Stimulated activated naive CD4-positive, alpha-beta T cell treated with Interleukin-2 at 50 U/mL for 16 hours (primary cell): ENCODE measurements around the gene ZNF318.
"Not testable (repeated sequence)": the region's sequence is repeated elsewhere in the genome, so short reads cannot be mapped to it uniquely, and the experiment has no call there.

ENCODE experiments used
- DNase-seq: peaks from one replicate; lab custom pipeline; 2025; lab: John Stamatoyannopoulos, UW

ZNF318 gene

DNA sequence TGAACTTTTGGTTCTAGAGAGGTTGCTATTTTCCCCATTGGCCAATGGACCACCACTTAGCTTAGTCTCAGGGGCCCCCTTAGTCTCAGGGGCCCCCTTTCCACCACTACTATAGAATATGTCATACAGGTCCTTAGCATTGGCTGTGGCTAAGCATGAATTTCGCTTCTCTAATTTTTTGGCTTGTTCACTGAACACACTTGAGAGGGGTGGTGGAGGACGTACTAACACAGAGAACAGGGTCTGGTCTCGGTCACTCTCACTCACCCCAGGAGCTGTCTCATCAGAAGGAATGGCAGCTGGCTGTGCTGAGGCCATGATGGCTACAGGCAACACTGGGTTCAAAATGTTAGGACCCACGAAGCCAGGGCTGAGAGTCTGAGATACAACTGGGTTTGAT is 30.3 kb downstream of the ZNF318 start:
- no peak for DNase-seq

DNA sequence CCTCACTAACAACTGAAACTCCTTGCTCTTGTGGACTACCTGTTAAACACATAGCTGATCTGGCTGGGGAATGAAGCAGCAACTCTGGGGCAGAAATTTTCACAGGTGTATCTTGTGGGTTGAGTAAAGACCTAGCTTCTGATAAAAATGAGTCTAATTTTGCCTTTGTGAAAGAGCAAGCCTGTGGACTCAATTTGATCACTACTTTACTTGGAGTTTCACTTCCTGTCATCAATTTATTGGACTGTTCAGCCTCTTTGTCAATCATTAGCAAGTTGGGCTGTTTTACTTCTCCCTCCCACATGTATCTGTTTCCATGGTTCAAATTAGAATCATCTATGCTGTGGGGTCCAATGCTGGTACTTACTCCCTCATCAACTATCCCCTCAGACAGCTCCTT is 31.2 kb downstream of the ZNF318 start:
- DNase-seq, result no peak

DNA sequence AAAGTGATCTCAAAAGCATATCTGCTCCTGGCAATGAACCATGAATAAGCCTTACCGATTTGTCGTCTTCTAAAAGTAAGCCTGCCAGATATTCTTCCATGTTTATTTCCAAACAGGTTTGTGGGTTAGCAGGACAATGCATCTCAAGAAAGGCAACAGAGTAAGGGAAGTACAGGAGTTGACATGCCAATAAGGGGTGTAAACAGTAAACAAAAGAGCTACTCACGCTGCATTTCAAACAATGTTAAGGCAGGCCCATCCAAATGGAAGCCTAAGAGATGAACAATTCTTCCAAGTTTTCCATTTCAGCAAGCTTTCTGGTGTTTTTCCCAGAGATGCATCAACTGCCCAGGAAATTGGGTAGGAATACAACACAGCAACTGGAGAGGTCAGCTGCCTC is 33.1 kb downstream of the ZNF318 start:
- DNase-seq, result no peak

DNA sequence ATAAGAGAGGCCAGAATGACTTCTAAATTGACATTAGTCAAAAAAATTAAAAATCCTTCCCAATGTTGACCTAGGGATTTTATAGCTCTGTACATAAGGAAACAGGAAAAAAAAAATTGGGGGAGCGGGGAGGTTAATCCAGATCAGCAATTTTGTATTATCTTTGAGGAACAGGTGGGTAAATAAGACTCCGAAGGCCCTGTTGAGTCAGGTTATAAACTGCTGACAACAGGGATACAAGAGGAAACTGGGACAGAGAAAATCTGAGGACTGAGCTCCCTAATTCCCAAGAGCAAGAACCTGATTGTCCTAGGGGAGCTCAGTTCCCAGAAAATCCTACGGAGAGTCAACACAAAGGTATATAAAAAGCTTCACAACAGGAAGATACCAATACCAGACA is 34.0 kb downstream of the ZNF318 start:
- no peak for DNase-seq

DNA sequence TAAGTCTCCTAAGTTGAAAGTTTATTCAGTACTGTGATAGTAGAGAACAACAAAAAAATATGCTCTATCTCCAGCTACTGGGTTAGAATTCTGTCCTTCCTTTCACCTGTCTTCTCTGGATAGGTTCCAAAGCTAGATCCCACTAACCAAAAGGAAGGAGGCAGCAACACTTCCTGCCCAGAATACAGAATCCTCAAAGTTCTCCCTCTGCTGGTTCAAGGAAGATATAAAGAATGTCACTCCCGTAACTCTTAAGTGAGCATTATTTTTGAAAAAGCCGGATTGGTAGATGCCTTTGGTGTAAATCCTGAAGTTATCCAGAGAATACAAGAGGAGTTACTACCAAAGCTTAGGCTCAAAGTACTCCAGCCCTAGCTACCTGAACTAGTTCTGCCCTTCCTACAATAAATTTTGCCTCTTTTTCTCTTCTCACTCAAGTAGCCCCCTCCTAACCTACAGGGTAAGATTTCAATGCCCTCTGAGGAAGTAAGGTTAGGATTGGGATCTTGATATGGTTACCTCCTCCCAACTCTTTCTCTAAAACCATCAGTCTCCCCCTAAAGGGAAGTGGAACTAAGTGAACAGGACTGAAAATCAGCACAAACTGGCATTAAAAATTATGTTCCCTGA is 34.9 kb downstream of the ZNF318 start:
- no peak for DNase-seq

DNA sequence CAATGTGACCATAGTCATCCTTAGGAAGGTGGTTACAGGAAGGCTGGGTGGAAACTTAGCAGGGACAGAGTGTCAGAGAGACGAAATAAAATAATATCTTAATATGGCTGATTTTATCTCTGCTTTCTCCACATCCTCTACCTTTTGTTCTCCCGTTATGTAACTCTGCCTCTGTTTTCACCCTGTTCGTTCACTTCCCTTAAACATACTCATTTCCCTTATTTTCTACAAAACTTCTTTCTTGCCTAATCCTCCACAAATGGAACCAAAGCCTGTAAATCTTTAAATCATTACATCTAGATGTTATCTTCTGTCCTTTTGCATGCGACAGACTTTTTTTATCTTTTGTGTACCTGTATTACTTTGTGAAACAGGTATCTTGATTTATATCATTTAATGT is 37.6 kb downstream of the ZNF318 start:
- DNase-seq, result no peak

DNA sequence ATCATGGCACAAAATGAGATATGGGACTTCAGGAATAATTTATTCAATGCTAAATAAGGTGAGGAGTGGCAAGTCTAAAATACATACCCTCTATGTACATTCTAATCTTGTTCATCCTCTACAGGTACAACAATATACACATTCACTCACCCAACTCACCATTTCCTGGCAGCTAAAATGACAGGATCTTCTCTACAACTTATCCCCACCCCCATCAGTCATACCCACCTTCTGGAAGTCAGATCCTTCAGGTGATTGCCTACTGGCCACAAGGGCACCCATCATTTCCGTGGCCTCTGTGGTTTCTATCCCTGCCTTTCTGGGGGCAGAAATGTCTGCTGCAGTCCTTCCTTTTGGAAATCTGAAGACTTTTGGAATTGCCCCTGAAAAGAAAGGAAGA is 38.0 kb downstream of the ZNF318 start:
- no peak for DNase-seq

DNA sequence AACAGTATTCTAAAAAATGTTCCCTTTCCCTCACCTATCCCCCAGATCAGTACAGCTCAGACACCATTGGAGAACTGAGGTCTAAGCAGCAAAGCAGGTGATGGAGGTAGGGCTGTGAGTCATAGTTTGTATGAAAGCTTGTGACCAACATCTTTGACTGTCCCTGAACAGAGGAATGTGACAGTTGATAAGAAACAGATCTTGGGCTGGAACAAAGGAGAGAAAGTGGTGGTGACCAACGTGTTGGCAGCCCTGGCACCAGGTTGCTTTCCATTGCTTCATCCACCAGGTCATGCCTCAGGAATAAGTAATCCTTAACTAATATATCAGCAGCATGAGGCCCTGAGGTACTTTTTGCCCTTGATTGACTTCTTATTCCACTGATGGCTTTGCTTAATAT is 40.9 kb downstream of the ZNF318 start:
- DNase-seq, result no peak

DNA sequence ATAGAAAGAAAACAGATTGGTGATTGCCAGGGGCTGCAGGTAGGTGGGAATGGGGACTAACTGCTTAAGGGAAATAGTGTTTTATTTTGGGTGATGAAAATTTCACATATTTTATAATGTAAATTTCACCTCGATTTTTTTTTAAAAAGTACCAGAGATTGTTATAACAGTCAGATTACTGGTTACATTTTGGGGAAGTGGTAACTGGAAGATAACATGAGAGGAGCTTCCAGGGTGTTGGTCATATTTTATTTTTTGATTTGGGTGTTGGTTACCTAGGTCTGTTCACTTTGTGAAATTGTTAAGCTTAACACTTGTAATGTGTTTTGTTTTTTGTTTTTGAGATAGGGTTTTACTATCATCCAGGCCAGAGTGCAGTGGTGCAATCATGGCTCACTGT is 43.6 kb downstream of the ZNF318 start:
- no peak for DNase-seq

DNA sequence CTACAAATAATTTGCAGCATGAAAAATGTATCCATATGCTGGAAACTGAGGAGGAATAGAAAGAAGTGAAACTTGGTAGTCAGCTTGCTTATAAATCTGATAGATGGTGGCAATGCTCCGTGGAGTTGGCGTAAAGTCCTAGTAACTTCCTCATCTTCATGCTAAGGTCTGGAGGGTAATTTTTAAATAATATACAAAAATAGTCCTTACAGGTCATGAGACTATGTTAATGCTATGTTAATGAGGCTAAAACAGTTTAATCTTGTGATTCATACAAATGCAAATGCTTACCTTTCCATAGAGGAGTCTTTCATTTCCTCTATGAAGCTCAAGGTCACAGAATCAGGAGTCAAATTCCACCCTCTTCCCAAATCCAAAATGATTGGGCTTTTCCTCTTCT is 51.4 kb downstream of the ZNF318 start:
- no peak for DNase-seq

DNA sequence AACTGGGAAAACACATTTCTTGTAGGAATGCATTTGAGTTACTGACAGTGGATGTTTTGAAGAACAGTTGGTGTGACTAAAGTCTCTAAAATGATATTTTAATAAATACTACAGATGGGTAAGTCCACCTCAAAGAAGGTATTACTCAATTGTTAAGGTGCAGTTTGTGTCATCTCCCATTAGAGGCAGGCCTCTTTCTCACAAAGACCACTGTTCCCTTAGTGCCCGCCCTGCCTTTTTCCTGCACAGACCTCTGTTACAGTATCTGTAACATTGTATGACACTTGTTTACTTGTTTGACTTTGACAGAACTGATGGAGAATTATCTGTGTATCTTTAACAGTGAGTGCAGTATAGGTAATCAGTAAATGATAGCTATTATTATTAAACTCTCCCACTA is 55.6 kb downstream of the ZNF318 start:
- DNase-seq, result no peak

DNA sequence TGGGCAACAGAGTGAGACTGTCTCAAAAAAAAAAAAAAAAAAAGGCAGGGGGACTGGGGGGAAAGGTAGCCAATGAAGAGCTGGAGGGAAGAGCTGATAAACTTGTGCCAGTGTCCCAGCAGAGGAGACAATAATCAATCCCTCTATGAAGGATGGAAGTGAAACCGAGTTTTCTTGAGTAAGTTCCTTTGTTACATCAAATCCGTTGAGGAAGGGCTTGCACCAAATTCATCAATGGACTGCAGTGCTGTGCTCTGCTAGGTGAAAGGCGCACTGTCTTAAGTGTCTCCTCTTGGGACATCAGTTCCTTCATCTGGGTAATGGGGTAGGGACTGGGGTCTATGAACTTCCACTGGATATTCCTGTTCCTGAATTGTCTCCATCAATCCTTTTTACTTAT is 57.8 kb downstream of the ZNF318 start:
- DNase-seq, result no peak

DNA sequence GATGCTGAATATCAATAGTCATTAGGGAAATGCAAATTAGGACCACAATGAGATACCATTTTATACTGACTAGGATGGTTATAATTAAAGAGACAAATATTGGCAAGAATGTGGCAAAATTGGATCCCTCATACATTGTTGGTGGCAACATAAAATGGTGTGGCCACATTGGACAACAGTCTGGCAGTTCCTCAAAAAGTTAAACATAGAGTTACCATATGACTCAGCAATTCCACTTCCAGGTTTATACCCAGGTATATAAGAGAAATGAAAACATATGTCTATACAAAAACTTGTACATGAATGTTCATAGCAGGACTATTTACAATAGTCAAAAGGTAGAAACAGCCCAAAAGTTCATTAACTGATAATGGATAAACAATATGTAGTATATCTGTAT is 58.8 kb downstream of the ZNF318 start:
- DNase-seq, result no peak

DNA sequence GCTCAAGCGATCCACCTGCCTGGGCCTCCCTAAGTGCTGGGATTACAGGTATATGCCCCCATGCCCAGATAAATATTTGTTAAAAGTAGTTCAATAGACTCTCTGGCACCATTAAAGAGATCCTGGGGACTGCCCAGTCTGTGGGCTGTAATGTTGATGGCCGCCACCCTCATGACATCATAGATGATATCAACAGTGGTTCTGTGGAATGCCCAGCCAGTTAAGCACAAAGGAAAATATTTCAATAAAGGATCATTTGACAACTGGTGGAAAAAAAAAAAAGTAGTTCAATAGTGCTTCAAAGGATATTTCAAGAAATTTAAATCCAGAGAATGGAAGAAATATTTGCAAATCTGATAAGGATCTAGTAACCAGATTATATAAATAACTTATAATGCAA is 59.3 kb downstream of the ZNF318 start:
- DNase-seq, result no peak

DNA sequence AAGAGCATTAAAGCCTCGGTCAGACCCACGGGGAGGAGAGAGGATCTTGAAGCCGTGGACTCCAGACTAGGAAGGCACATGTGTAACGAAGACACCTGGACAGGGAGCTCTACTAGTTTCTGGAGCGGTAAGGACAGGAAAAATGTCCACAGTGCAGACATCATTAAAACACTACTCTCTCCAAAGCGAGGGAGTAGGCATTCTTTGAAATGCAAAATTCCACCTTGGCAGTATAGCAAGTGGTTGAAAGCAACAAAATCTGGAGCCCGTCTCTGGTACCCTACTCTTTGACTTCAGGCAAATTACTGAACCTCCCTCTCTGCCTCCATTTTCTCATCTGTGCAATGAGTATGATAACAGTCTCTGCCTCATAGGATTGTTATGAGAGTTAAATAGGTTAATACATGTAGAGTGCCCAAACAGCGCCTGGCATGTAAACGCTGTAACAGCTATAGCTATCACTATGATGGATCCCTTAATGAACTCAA is 60.4 kb downstream of the ZNF318 start:
- no peak for DNase-seq

DNA sequence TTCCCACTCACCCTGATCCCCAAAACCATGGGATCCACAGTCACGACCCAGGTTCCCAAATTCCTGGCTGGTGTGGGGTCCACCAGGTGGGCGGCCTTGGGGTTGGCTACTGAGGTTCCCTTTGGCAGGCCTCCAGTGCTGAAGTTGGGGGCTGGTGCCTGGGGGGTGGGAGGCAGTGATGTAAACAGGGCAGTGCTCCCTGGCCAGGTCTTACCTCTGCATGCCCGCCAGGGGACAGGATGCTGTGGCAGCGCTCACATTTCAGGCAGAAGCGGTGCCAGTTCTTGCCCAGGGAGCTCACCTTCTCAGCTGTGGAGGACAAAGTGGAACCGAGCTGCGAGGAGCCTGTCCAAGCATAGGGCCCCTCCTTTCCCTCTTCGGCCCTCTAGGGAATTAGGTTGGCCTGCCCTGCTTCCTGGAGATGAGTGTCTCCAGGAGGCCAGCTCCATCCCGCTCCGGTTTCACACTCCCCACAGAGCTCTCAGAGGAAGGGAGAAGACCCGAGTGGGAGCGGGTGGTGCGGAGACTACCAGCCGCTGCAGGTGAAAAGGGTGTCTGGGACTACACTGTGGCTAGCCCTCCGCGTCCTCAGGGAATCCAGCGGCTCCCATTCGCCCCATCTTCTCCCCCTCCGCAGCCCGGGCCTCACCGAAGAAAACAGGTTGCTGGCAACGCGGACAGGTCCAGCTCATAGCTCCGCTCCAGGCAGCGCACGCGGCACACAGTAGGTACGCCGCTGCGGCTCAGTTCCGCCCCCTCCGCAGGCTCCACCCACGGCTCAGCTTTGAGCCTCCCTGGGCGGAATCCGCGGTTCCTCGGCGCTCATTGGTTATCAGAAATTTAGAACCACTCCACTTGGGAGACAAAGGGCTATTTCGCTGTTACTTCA is 61.1 kb downstream of the ZNF318 start, which contains the start of gene CRIP3:
Gene CRIP3 (minus strand): TSS at position 726 of the 889 bp plus-strand sequence. CDS start 34 bp downstream, at position 692.
- DNase-seq, result peak; percentile 35

DNA sequence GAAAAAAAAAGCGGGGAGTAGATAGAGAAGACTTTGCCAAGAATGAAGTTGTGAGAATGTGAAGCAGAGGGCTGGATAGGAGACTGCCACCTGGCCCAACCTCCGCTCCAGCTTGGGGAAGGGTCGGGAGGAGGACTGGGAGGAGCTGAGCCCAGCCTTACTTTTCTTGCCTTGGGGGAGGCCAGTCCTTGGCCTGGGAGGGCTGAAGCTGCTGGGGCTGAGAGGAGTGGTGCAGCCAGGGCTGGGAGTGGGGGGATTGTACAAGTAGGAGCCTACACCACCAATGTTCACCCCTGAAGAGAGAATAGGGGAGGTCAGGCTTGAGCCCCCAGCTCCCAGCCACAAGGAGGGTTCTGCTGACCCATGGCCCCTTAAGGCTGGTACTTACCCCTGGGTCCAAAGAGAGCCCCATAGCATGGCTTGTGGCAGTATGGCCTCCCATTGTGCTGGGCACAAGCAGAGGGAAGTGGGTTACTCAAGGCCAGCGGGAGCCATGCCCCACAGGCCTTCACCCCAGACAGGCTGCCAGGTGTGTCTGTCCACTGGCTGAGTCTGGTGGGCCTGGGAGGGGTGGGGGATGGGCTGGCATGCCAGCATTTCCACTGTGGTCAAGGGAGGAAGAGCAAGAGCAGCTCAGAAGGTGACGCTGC is 61.9 kb downstream of the ZNF318 start:
- DNase-seq, result no peak

DNA sequence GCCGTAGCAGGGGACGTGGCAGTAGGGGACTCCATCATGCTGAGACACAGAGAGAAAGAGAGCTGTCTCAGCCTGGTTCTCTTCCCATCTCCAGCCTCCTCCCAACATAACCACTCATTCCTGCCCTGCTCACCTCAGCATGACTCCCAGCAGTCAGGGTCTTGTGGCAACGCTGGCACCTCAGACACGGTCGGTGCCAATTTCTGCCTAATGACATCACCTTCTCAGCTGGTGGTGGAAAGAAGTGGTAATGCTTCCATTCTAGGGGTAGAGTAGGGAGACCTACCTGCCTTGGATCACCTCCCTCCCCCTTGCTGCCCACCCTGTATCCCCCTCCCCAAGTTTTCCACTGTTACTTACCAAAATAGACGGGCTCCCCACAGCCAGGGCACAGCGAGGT is 63.4 kb downstream of the ZNF318 start:
- DNase-seq, result no peak

DNA sequence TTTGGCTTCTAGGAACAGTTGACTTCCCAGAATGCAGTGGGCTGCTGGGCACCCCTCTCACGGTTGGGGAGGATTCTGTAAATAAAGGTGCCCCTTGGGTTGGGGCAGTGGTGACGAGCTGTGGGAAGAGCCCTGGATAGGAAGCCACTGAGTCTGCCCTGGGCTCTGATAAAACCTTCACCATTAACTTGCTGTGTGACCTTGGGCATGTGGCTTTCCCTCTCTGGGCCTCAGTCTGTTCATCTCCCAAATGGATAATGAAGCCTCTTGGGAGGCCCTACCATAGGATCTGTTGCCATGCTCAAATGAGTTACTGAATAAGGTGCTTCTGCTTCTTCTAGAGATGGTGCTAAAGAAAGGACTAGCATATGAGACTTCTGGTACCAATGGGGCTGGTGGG is 64.6 kb downstream of the ZNF318 start:
- DNase-seq, result no peak

DNA sequence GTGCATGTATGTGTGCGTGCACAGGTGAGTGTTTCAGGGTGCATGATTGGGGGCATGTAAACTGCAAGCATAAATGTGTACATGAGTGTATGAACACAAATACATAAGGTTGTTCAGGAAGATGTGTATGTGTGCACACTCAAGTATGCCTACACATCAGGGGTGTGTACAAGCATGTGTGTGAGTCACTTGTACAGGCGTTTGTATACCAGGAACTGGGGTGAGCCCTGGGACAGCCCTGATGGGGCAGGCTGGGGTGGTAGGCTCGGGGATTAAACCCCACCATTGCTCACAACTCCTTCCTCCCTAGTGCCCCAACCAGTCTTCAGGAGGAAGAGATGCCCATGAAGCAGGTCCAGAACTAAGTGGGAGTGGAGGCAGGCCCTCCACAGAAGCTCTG is 65.1 kb downstream of the ZNF318 start:
- no peak for DNase-seq

DNA sequence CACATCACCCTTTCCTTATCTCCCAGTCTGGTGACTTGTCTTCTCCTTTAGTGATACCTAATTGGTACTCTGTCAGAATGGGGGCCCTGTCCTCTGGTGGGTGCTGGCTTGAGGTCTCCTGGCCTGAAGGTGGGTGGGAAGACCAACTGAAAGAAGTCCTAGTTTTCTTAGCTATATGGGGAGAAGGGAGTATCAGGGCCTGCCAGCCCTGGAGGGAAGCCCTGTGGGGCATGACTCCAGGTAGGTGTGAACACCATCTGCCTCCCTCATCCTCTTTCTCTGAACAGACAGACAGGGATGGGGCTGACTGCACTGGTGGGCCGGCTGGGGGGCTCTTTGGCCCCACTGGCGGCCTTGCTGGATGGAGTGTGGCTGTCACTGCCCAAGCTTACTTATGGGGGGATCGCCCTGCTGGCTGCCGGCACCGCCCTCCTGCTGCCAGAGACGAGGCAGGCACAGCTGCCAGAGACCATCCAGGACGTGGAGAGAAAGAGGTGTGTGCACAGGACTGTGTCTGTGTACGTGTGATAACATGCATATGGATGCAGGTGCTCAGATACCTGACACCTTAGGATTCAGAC is 65.6 kb downstream of the ZNF318 start:
- DNase-seq, result no peak

DNA sequence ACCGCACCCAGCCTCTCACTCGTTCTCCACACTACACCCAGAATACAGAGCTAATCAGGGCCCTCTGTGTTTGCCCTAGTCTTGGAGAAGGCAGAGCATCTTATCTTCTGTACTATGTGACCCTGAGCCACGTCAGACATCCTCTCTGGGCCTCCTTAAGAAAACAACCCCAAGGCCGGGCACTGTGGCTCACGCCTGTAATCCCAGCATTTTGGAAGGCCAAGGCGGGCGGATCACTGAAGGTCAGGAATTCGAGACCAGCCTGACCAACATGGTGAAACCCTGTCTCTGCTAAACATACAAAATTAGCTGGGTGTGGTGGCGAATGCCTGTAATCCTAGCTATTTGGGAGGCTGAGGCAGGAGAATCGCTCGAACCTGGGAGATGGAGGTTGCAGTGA is 66.4 kb downstream of the ZNF318 start:
- DNase-seq, result not testable (repeated sequence)

DNA sequence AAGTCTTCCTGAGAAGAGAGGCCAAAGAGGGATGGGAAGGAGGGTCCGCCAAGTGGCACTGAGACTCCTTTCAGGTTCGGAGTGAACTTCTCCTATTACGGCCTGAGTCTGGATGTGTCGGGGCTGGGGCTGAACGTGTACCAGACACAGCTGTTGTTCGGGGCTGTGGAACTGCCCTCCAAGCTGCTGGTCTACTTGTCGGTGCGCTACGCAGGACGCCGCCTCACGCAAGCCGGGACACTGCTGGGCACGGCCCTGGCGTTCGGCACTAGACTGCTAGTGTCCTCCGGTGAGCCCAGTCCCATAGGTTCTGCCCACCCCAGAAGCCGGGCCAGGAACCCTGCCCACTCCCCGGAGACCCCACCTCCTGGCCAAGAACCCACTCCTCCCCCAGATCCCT is 67.3 kb downstream of the ZNF318 start:
- DNase-seq, result no peak
